H1 (cell line): ENCODE results near the gene BLTP1. TPM values are rescaled to one million over a fixed set of nuclear protein-coding genes. Genes with fewer than 3 reads are reported as not detected.

Experiments
- CTCF ChIA-PET: fragments of 300-600 bp; sonication (Branson Sonifier 250); formaldehyde crosslinking; loops from one replicate; lab custom pipeline; 2021; ENCODE audit not compliant: partially characterized antibody; lab: Charles Lee
- POLR2A ChIA-PET: fragments of 300-600 bp; sonication (Branson Sonifier 250); formaldehyde crosslinking; loops from one replicate; lab custom pipeline; 2021; ENCODE audit warnings: inconsistent platforms; ENCODE audit not compliant: partially characterized antibody; lab: Charles Lee
- DNase-seq, 2 experiments: peaks; one replicate each; pipeline versions ENCODE4 v3.0.0 to v3.0.0-alpha.2; 2010 to 2022; ENCODE audit warnings: low spot score in 2 of 2, low read depth in 1 of 2, mixed read lengths in 1 of 2
- FAIRE-seq: peaks from 2 replicates; lab custom pipeline; 2011; peaks lifted over from hg19 to GRCh38; lab: Jason Lieb, UNC
- H2AFZ ChIP-seq: 2 replicates; pipeline ENCODE4 v1.8.1; 2012; ENCODE audit warnings: low read length, inconsistent platforms
- H2AK5ac ChIP-seq: 2 replicates; pipeline ENCODE4 v1.6.1; 2013; ENCODE audit warnings: low read depth, low read length
- H2BK120ac ChIP-seq: replicated peaks from 2 replicates; pipeline ENCODE3; 2013; ENCODE audit warnings: low read depth, low read length, inconsistent platforms
- H2BK12ac ChIP-seq: 2 replicates; pipeline ENCODE4 v1.6.1; 2013; ENCODE audit warnings: low read depth, low read length
- H2BK15ac ChIP-seq: 2 replicates; pipeline ENCODE4 v1.6.1; 2013; ENCODE audit warnings: low read length
- H2BK20ac ChIP-seq: 2 replicates; pipeline ENCODE4 v1.6.1; 2013; ENCODE audit warnings: low read length
- H2BK5ac ChIP-seq: 2 replicates; pipeline ENCODE4 v1.6.1; 2013; ENCODE audit warnings: low read depth, low read length
- H3K14ac ChIP-seq: 2 replicates; pipeline ENCODE4 v1.6.1; 2013; ENCODE audit warnings: inconsistent platforms; ENCODE audit not compliant: insufficient read length
- H3K18ac ChIP-seq: 2 replicates; pipeline ENCODE4 v1.6.1; 2013; ENCODE audit warnings: low read length; ENCODE audit errors: extremely low read depth
- H3K23ac ChIP-seq: 2 replicates; pipeline ENCODE4 v1.6.1; 2013; ENCODE audit warnings: inconsistent platforms; ENCODE audit not compliant: insufficient read length
- H3K23me2 ChIP-seq: 2 replicates; pipeline ENCODE4 v1.6.1; 2013; ENCODE audit warnings: low read depth, low read length
- H3K27ac ChIP-seq: 2 replicates; pipeline ENCODE4 v1.6.1; 2011; ENCODE audit warnings: low read depth, low read length, inconsistent platforms
- H3K27me3 ChIP-seq, 4 experiments: replicated peaks in 1 of 4; 1 replicate in 1 of 4; 2 replicates in 3 of 4; pipeline versions ENCODE4 v1.6.1 to v1.8.1; 2011 to 2013; ENCODE audit warnings: low read length in 3 of 4, mild to moderate bottlenecking in 3 of 4, inconsistent platforms in 2 of 4, mixed read lengths in 2 of 4, moderate library complexity in 1 of 4; ENCODE audit not compliant: control insufficient read depth in 3 of 4, insufficient read depth in 3 of 4; ENCODE audit errors: extremely low read depth in 1 of 4
- H3K36me3 ChIP-seq, 4 experiments: 2 replicates each; pipeline versions ENCODE4 v1.6.1 to v1.8.1; 2011 to 2013; ENCODE audit warnings: mild to moderate bottlenecking in 4 of 4, low read length in 3 of 4, moderate library complexity in 2 of 4, control low read depth in 1 of 4, inconsistent platforms in 1 of 4; ENCODE audit not compliant: insufficient read depth in 4 of 4, control insufficient read depth in 2 of 4
- H3K4ac ChIP-seq: replicated peaks from 2 replicates; pipeline ENCODE3; 2013; ENCODE audit warnings: low read length, low read depth, mixed read lengths, inconsistent platforms; ENCODE audit not compliant: insufficient read length
- H3K4me1 ChIP-seq, 4 experiments: replicated peaks in 1 of 4; 1 replicate in 1 of 4; 2 replicates in 3 of 4; pipeline versions ENCODE4 v1.6.1 to v1.8.1; 2011 to 2013; ENCODE audit warnings: low read length in 3 of 4, inconsistent platforms in 2 of 4, mixed read lengths in 1 of 4; ENCODE audit not compliant: insufficient read depth in 4 of 4, control insufficient read depth in 3 of 4
- H3K4me2 ChIP-seq, 2 experiments: 2 replicates each; pipeline versions ENCODE4 v1.6.1 to v1.8.1; 2011 to 2013; ENCODE audit warnings: low read depth in 2 of 2, low read length in 2 of 2, control low read depth in 1 of 2, inconsistent platforms in 1 of 2, mild to moderate bottlenecking in 1 of 2; ENCODE audit not compliant: insufficient read depth in 1 of 2
- H3K4me3 ChIP-seq, 4 experiments: fragments of 200-600, 300-600 bp in 1 of 4; sonication (generic), shearing (Covaris generic), sonication (Bioruptor Twin) in 1 of 4; 2 replicates each; pipeline versions ENCODE4 v1.5.1 to v1.8.1; 2011 to 2016; ENCODE audit warnings: low read length in 4 of 4, low read depth in 3 of 4, control low read depth in 2 of 4, inconsistent platforms in 2 of 4, mild to moderate bottlenecking in 2 of 4, mixed read lengths in 1 of 4, moderate library complexity in 1 of 4; ENCODE audit not compliant: insufficient read depth in 2 of 4; ENCODE audit errors: extremely low read depth in 1 of 4
- H3K56ac ChIP-seq: replicated peaks from 2 replicates; pipeline ENCODE3; 2013; ENCODE audit warnings: low read depth, mild to moderate bottlenecking, mixed read lengths, low read length, inconsistent platforms; ENCODE audit not compliant: insufficient read length
- H3K79me1 ChIP-seq: 2 replicates; pipeline ENCODE4 v1.6.1; 2013; ENCODE audit warnings: low read depth, low read length, control low read depth
- H3K79me2 ChIP-seq, 2 experiments: 2 replicates each; pipeline versions ENCODE4 v1.6.1 to v1.8.1; 2012 to 2013; ENCODE audit warnings: low read length in 2 of 2, mild to moderate bottlenecking in 2 of 2, inconsistent platforms in 1 of 2; ENCODE audit not compliant: insufficient read depth in 2 of 2, control insufficient read depth in 1 of 2
- H3K9ac ChIP-seq, 4 experiments: replicated peaks in 1 of 4; 1 replicate in 1 of 4; 2 replicates in 3 of 4; pipeline versions ENCODE4 v1.6.1 to v1.8.1; 2011 to 2013; ENCODE audit warnings: low read depth in 3 of 4, low read length in 3 of 4, control low read depth in 2 of 4, mild to moderate bottlenecking in 2 of 4, moderate library complexity in 2 of 4, inconsistent platforms in 1 of 4; ENCODE audit errors: extremely low read depth in 1 of 4
- H3K9me3 ChIP-seq, 2 experiments: 2 replicates each; pipeline versions ENCODE4 v1.6.1 to v1.8.1; 2012 to 2013; ENCODE audit warnings: mild to moderate bottlenecking in 2 of 2, moderate library complexity in 2 of 2, control low read depth in 1 of 2, inconsistent platforms in 1 of 2, low read depth in 1 of 2, low read length in 1 of 2, mixed read lengths in 1 of 2; ENCODE audit not compliant: insufficient read depth in 2 of 2
- H4K20me1 ChIP-seq, 2 experiments: replicated peaks in 1 of 2; 2 replicates each; pipeline versions ENCODE3 to v1.8.1; 2011 to 2013; ENCODE audit warnings: inconsistent platforms in 2 of 2, low read length in 2 of 2, mild to moderate bottlenecking in 1 of 2; ENCODE audit not compliant: insufficient read depth in 2 of 2, control insufficient read depth in 1 of 2
- H4K5ac ChIP-seq: 2 replicates; pipeline ENCODE4 v1.6.1; 2013; ENCODE audit warnings: low read length, low read depth, mixed read lengths, inconsistent platforms; ENCODE audit not compliant: insufficient read length
- H4K8ac ChIP-seq: 2 replicates; pipeline ENCODE4 v1.8.0; 2013; ENCODE audit warnings: mild to moderate bottlenecking, moderate library complexity, low read length, inconsistent platforms; ENCODE audit not compliant: insufficient read depth; ENCODE audit errors: extremely low read depth
- H4K91ac ChIP-seq: replicated peaks from 2 replicates; pipeline ENCODE3; 2013; ENCODE audit warnings: low read length, mixed read lengths, inconsistent platforms; ENCODE audit not compliant: insufficient read length
- CREB1 ChIP-seq: IDR thresholded peaks from 2 replicates; pipeline ENCODE4 v1.6.1; 2012; ENCODE audit warnings: inconsistent platforms
- MAFK ChIP-seq: IDR thresholded peaks from 2 replicates; pipeline ENCODE4 v1.6.1; 2012; ENCODE audit warnings: low read depth, mild to moderate bottlenecking, improper control_type of control experiment, low read length
- PHF8 ChIP-seq: fragments of 200-600 bp; sonication (generic); conservative IDR thresholded peaks from 2 replicates; pipeline ENCODE4 v1.7.1; 2012; ENCODE audit warnings: low read depth, mild to moderate bottlenecking, inconsistent platforms, low read length, moderate library complexity
- RFX5 ChIP-seq: IDR thresholded peaks from 2 replicates; pipeline ENCODE4 v1.6.1; 2011; ENCODE audit warnings: low read depth, low read length, improper control_type of control experiment, borderline replicate concordance
- SAP30 ChIP-seq: fragments of 300-600 bp; sonication (generic); IDR thresholded peaks from 2 replicates; pipeline ENCODE4 v1.7.1; 2012; ENCODE audit warnings: low read length, moderate library complexity, mild to moderate bottlenecking, inconsistent platforms; ENCODE audit not compliant: insufficient read depth, insufficient replicate concordance
- SRF ChIP-seq: IDR thresholded peaks from 2 replicates; pipeline ENCODE4 v1.6.1; 2011; ENCODE audit warnings: mild to moderate bottlenecking, low read depth, low read length, moderate library complexity
- YY1 ChIP-seq: IDR thresholded peaks from 2 replicates; pipeline ENCODE4 v1.6.1; 2011; ENCODE audit warnings: low read depth, mild to moderate bottlenecking, low read length
- WGBS, 2 experiments: shearing (Covaris generic) in 1 of 2; methylation state at CpG; one replicate each; pipeline versions ENCODE4 v1.1.6 to v1.1.7; 2013 to 2015; ENCODE audit warnings: low lambda C conversion rate in 2 of 2, mixed read lengths in 2 of 2, inconsistent platforms in 1 of 2, low coverage in 1 of 2, missing lambda C conversion rate in 1 of 2; ENCODE audit not compliant: insufficient replicate concordance in 2 of 2, insufficient coverage in 1 of 2, insufficient read length in 1 of 2; ENCODE audit errors: extremely low coverage in 1 of 2, missing lambda C conversion rate in 1 of 2; 5-methylcytosine and 5-hydroxymethylcytosine counted together
- polyA plus RNA-seq, 7 experiments: library from polyadenylated mRNA; depleted of rRNA in 3 of 7; stranded (reverse) in 5 of 7; unstranded in 2 of 7; fragments of >200 nt in 5 of 7; fragments of 200-250 nt in 2 of 7; gene quantifications; 1 replicate in 5 of 7; 2 replicates in 1 of 7; 4 replicates in 1 of 7; pipeline versions ENCODE4 v1.2.1 to v1.2.3, GENCODE V29; 2011 to 2013; ENCODE audit warnings: missing spikeins in 2 of 7, mixed read lengths in 2 of 7
- total RNA-seq: library from RNA; stranded (reverse); fragmentation: NEBNext Ultra II Directional; extraction: Animal tissue kit (Norgen Biotek cat#: 25700); gene quantifications from 2 replicates; pipeline ENCODE4 v1.2.1, GENCODE V29; 2021
- TF ChIP-seq, protein P1 (sequence below): IDR thresholded peaks from 2 replicates; pipeline ENCODE4 v1.6.1; 2012; ENCODE audit warnings: inconsistent platforms
- TF ChIP-seq, protein P2 (sequence below): IDR thresholded peaks from 2 replicates; pipeline ENCODE4 v1.6.1; 2011; ENCODE audit warnings: low read length, improper control_type of control experiment
- TF ChIP-seq, protein P3 (sequence below), 3 experiments: IDR thresholded peaks; 1 replicate in 2 of 3; 2 replicates in 1 of 3; pipeline versions ENCODE4 v1.5.1 to v1.6.1; 2011; ENCODE audit warnings: low read length in 3 of 3, mild to moderate bottlenecking in 3 of 3, inconsistent platforms in 2 of 3, low read depth in 1 of 3, moderate library complexity in 1 of 3; ENCODE audit not compliant: insufficient read depth in 1 of 3; ENCODE audit errors: control extremely low read depth in 1 of 3

Gene BLTP1
- total and polyA plus RNA-seq, 2 of the 8 experiments (the other 6 are each of a cell fraction or from before 2014, with no cell fraction given): 14.0 to 27.9 TPM

DNA sequence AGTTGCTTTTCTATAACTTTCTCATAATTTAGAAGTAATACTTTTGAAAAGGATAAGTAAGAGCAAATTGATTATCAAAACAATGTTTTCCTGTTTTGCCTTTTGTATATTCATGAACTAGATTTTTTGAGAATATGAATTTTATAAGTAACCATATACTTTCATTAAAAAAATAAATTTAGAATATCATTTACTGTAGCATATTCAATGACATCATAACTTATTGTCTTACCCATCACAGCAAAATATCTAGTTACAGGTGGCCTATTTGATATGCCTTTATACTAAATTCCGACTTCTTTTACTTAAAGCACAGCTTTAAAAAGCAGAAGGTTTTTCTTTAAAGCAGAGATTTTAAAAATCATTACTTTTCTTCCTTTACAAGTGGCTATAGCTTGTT is 20.1 kb downstream of the BLTP1 start:
- no peak overlapping the region for H2AK5ac ChIP-seq
- no peak overlapping the region for H4K91ac ChIP-seq
- CTCF ChIA-PET: no interaction called here
- no peaks in the 10 kb centered on the region for H3K9me3 ChIP-seq
- H2BK20ac ChIP-seq: no peak overlapping the region
- H2BK15ac ChIP-seq: no peak overlapping the region
- no peak overlapping the region for H4K8ac ChIP-seq
- H3K4ac ChIP-seq: no peak overlapping the region
- H2BK12ac ChIP-seq: no peak overlapping the region
- no peak overlapping the region for H3K9ac ChIP-seq
- TF ChIP-seq, protein P1, sequence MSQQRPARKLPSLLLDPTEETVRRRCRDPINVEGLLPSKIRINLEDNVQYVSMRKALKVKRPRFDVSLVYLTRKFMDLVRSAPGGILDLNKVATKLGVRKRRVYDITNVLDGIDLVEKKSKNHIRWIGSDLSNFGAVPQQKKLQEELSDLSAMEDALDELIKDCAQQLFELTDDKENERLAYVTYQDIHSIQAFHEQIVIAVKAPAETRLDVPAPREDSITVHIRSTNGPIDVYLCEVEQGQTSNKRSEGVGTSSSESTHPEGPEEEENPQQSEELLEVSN: no peak
- no peak for TF ChIP-seq PHF8
- TF ChIP-seq YY1: no peak
- TF ChIP-seq, protein P2, sequence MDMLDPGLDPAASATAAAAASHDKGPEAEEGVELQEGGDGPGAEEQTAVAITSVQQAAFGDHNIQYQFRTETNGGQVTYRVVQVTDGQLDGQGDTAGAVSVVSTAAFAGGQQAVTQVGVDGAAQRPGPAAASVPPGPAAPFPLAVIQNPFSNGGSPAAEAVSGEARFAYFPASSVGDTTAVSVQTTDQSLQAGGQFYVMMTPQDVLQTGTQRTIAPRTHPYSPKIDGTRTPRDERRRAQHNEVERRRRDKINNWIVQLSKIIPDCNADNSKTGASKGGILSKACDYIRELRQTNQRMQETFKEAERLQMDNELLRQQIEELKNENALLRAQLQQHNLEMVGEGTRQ: no peak
- no peak for TF ChIP-seq SRF
- TF ChIP-seq, protein P3, sequence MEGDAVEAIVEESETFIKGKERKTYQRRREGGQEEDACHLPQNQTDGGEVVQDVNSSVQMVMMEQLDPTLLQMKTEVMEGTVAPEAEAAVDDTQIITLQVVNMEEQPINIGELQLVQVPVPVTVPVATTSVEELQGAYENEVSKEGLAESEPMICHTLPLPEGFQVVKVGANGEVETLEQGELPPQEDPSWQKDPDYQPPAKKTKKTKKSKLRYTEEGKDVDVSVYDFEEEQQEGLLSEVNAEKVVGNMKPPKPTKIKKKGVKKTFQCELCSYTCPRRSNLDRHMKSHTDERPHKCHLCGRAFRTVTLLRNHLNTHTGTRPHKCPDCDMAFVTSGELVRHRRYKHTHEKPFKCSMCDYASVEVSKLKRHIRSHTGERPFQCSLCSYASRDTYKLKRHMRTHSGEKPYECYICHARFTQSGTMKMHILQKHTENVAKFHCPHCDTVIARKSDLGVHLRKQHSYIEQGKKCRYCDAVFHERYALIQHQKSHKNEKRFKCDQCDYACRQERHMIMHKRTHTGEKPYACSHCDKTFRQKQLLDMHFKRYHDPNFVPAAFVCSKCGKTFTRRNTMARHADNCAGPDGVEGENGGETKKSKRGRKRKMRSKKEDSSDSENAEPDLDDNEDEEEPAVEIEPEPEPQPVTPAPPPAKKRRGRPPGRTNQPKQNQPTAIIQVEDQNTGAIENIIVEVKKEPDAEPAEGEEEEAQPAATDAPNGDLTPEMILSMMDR (IDR thresholded peaks at IDR 0.05; ENCODE audit: control extremely low read depth in 1 of 3, insufficient read depth in 1 of 3, low read depth in 1 of 3, low read length in 3 of 3): no peak
- no peak for TF ChIP-seq RFX5
- TF ChIP-seq CREB1: no peak
- no peak for TF ChIP-seq SAP30
- TF ChIP-seq MAFK: no peak
- H3K23me2 ChIP-seq: no peaks in the 10 kb centered on the region
- no peak overlapping the region for H2AFZ ChIP-seq
- 83% methylated on average over 1 of the region's 1 CpG; no CpG with 5 or more reads in 1 of the 2 experiments for WGBS, 2 experiments
- H3K36me3 ChIP-seq: peaks cover 0 to 12% (median 2%) of the 10 kb centered on the region in 4 experiments; a peak in 2 of 8 replicates
- H3K4me3 ChIP-seq: no peak overlapping the region
- H3K79me2 ChIP-seq: peaks cover 0 to 9% of the 10 kb centered on the region in 2 experiments; a peak in 1 of 4 replicates
- no peak overlapping the region for H3K56ac ChIP-seq
- H3K79me1 ChIP-seq: peaks cover 4% of the 10 kb centered on the region; the same call in 1 of the 2 replicates
- no peak overlapping the region for H3K27ac ChIP-seq
- H3K23ac ChIP-seq: no peak overlapping the region
- no peaks in the 10 kb centered on the region for H3K27me3 ChIP-seq
- H3K4me2 ChIP-seq: no peak overlapping the region
- no peaks in the 10 kb centered on the region for H3K4me1 ChIP-seq
- no peak for FAIRE-seq
- H3K18ac ChIP-seq: no peak overlapping the region
- POLR2A ChIA-PET: no interaction called here
- H2BK5ac ChIP-seq: no peak overlapping the region
- no peak for DNase-seq
- H4K20me1 ChIP-seq: no peaks in the 10 kb centered on the region
- no peak overlapping the region for H4K5ac ChIP-seq
- H3K14ac ChIP-seq: no peak overlapping the region
- H2BK120ac ChIP-seq: no peak overlapping the region
